Measurements from ENCODE around the gene PGBD5.

PGBD5 gene

DNA sequence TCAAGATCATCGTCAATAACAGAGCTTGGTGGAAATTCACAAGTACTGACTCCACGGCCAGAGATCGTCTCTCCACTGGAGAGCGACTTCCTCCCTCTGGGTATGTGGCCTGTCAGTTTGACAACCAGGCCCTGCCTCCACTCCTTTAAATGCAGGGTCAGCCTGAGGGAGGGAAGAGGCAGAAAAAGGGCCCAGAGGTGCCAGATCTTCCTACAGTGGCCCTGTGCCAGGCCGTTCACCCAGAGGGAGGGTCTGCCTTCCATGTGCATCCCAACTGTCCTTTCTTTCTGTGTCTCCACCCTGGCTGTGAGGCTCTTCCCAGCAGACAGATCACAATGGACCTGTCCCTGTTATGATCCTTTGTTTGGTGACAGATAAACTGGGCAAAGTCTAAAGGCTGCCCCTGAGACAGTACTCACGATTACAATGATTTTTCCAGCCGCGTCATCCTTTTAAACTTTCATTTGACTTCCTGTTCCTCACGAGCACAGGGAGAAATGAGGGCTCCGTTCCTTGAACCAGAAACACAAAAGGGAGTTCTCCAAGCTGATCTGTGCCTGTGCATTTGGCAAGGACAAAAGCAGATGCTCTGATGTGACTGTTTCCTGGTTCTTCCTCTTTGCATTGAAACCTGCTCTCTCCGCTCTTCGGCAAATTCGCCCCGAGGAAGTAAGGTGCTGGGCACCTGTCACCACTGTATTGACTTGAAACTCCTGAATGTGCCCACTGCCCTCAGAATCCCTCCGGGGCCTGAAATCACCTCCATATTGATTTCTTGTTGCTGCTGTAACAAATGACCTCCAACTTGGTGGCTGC is 126.7 kb downstream of the PGBD5 start:
- FAIRE-seq = no peak

DNA sequence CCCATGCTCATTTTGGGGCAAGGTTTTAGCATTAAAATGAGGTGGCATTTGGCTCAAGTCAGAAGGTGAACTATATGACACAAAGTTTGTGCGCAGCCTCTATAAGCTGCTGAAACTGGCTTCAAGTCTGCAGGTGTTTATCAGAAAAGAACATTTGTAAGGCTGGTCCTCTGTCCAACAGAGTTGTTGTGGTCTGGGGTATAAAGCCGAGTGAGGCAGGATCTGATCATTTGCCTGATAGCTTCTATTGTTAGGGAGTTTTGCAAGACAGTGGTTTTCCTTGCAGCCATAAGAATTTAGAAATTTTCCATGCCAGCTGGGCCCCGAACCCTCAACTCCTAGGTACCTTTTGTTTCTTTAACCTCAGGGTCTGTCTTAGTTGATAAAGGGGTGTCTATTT is 130.8 kb downstream of the PGBD5 start:
- FAIRE-seq = no peak

DNA sequence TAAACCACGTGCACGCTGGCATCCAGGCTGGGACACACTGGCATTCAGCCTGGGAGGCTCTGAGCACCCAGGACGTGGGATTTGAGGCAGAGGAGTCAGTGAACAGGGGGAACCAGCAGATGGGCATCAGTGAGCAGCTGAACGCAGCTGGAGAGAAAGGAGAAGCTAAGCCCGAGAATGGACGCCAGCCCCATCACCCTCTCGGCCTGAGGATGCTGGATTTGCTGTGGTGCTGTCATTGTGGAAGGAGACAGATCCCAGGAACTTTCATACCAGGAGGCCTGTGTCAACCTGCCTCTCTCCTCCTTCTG is 132.8 kb downstream of the PGBD5 start:
- no peak for FAIRE-seq

DNA sequence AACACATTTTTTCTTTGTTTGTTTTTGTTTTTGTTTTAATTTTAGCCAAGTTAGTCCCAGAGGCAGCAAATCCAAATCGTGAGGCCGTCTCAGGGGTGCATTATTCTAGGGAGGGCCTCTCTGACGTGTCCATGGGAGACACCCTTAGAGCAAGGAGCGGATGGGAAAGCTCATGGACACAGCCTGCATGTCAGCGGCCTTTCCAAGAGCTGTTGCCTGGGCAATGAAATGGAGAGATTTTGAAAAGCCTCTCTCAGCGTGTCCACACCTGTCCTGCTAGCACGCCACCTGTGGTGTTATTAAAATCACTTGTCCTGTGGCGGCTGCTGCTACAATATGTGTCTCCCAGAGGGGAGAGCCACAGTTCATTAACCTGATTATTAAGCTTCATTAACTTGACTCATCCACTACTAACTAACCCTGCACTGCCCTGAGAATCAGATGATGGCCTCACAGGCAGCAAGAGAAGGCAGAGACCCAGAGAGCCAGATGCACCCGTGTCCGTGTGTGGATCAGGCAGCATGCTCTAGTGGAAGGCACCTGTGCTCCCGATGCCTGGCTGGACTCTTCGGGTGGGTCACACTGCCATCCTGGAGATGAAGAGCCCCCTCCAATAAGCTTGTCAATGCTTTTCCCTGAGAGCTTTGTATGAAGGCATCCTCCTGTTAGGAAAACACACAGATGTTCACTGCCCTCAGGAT is 133.3 kb downstream of the PGBD5 start:
- FAIRE-seq = no peak

- no peak for FAIRE-seq
Observed at GRCh38 chr1:230291731-230292620, 134.2 kb downstream of the PGBD5 start.

GRCh38 chr1:230289350-230289644 is 136.8 kb downstream of the PGBD5 start:
- no peak for FAIRE-seq

DNA sequence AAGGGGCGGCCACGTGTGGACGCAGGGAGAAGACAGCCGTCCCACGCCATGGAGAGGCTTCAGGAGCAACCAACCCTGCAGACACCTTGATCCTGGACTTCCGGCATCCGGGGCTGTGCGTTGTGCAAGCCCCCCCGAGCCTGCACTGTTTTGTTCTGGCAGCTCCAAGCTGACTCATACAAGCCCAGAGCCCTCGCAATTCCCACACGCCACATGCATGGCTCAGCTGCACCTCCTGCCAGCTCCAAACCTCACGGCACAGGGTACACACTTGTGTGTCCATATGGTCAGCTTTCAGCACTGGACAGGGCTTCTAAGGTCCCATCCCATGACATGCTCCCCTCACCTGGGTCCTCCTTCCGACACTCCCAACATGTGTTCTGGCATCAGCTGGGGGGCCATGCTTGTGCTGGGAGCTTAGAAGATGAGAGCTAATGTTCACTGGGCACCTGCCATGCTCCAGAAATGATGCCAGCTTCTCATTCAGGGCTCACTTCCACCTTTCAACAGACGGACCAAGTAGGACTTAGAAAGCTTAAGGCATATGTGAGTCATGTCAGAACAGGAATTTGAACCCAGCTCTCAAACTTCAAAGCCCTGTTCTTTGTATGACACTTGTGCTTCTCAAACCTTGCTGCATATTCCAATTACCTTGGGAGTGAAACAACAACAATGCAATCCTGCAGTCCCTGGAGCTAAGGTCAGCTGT is 137.3 kb downstream of the PGBD5 start:
- no peak for FAIRE-seq

- no peak for FAIRE-seq
Observed at GRCh38 chr1:230287674-230288315, 138.3 kb downstream of the PGBD5 start.

DNA sequence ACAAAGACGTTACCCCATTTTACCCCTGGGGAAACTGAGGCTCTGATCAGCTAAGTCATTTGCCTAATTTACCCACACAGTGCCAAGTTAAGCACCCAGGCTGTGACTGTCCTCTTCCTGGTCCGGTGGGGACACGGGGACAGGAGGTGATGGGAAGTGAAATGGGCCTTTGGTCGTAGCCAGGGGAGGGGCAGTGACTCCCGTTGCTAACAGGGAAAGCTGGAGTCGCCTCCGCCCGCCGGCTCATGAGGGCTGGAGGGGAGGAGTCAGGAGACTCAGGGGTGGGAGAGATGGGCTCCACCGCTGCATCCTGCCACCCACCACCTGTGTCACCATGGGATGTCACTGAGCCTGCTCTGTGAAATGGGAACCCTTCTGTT is 139.3 kb downstream of the PGBD5 start:
- no peak for FAIRE-seq

- FAIRE-seq = no peak
Observed at GRCh38 chr1:230286166-230286889, 139.8 kb downstream of the PGBD5 start.

GRCh38 chr1:230285351-230285750 is 140.8 kb downstream of the PGBD5 start:
- FAIRE-seq = no peak

- no peak for FAIRE-seq
Observed at GRCh38 chr1:230284891-230285290, 141.2 kb downstream of the PGBD5 start.

DNA sequence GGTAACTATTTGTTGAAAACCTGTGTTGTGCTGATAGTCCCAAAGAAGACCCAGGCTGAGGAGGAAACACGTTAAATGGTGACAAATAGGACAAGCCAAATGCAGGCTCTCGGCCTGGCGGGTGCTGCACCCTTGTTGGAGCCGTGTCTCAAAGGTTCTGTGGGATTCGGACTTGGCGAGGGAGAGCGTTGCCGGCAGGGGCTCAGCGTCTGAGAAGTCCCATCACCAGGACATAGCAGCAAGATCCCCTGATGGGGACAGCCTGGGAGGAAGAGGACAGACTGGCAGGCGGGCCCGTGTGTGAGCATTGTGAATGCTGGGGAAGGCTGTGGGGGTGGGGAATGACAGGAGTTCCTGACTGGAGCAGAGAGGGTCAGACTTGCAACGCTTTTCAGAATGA is 142.5 kb downstream of the PGBD5 start:
- no peak for FAIRE-seq

GRCh38 chr1:230282157-230282556 is 144.0 kb downstream of the PGBD5 start:
- FAIRE-seq = no peak

GRCh38 chr1:230281556-230281955 is 144.6 kb downstream of the PGBD5 start:
- no peak for FAIRE-seq

DNA sequence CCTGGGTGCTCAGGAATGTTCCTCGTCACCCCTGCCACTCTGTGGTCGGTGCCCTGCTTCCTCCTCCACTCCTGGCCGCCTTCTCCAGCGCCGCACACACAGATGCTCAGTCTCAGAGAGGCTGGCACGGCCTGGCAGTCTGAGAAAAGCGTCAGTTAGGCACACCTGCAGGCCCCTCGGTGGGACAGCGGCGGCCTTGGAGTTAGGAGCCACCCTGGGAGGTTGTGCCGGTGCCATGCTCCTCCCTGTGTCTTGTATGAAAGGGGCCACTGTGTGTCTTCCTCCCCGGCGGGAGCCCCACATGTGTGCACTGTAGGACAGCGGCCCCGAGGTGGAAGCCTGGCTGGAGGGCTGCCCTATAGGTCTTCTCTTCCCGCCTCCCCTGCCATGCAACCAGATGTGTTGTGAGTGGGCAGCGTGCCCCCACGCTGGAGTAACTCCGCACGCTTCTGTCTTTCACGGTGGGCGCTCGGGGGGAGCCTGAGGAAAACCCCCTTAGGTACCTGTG is 145.2 kb downstream of the PGBD5 start:
- FAIRE-seq = no peak

DNA sequence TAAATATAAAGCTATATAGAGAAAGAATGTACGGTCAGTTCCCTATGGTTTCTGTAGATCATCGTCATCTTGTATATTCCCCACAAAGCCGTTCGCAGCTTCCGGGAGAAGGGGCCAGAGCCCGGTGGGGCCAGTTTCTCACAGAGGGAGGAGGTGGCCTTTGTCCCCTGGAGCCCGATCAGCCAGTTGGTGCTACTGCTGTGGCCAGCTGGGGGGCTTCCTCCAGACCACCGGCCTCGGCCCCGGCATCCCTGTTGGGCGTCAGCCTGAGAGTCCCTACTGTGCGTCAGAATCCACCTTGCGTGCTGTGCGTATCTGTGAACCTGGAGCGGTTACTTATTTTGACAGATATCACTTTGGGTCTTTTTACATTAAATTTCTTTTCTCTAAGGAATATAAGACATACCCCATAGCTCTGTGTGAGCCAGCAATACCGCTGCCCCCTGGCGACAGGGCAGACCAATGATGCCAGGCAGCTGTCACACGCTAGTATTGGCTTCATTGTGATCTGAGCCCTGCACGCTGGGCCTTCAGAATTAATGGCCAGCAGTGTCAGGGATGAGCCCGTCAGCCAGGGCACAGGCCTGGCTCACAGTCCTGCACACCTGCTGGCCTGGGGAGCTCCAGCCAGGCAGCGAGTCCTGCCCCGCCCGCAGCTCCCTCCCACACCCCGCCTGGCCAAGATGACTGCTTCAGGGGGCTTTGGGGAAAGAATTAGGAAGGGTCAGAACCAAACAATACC is 145.9 kb downstream of the PGBD5 start:
- no peak for FAIRE-seq

- no peak for FAIRE-seq
Observed at GRCh38 chr1:230279583-230279945, 146.6 kb downstream of the PGBD5 start.

- no peak for FAIRE-seq
Observed at GRCh38 chr1:230278871-230279582, 147.1 kb downstream of the PGBD5 start.

DNA sequence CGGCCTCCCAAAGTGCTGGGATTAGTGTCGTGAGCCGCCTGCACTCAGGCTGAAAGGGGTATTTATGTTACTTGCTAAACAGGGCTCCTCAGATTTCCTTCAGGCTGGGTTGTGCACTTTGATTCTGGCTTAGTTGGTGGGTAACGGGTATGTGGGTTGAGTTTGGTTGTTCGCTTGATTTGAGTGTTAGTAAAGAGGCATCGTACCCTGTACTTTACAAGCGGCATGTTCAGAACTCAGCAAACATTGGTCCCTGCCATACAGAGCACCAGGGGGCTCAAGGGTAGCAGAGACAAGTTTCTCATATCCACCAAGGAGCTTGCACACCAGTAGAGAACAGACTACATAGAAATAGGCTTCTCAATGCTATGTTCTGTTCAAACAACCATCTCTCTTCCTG is 147.8 kb downstream of the PGBD5 start:
- no peak for FAIRE-seq

Measured in A204.1 (cell line).